GM12878 (cell line): Measurements from ENCODE around the gene CD58. TPM values are rescaled to one million over a fixed set of nuclear protein-coding genes. Genes with fewer than 3 reads are reported as not detected.

Source experiments
- ASH2L ChIP-seq: fragments of 300-600, 200-600 bp; sonication (generic); IDR thresholded peaks from 2 replicates; pipeline ENCODE4 v1.6.1; 2017; ENCODE audit warnings: low read depth, mild to moderate bottlenecking, borderline replicate concordance
- BACH1 ChIP-seq: fragments of 450-650 bp; IDR thresholded peaks from 2 replicates; pipeline ENCODE4 v1.6.1; 2017; ENCODE audit warnings: mild to moderate bottlenecking, borderline replicate concordance
- BCL11A ChIP-seq: IDR thresholded peaks from 2 replicates; pipeline ENCODE4 v1.6.1; 2011; ENCODE audit warnings: low read depth, low read length
- CREM ChIP-seq: IDR thresholded peaks from 2 replicates; pipeline ENCODE4 v1.6.1; 2014; ENCODE audit warnings: antibody characterized with exemption, low read depth
- DPF2 ChIP-seq: fragments of 450-650 bp; IDR thresholded peaks from 2 replicates; pipeline ENCODE4 v1.6.1; 2017; ENCODE audit warnings: mild to moderate bottlenecking
- EED ChIP-seq: sonication (generic); IDR thresholded peaks from 2 replicates; pipeline ENCODE4 v1.6.1; 2016; ENCODE audit warnings: antibody characterized with exemption, low read depth
- EGR1 ChIP-seq, 2 experiments: IDR thresholded peaks; 1 replicate in 1 of 2; 2 replicates in 1 of 2; pipeline ENCODE4 v1.6.1; 2011 to 2012; ENCODE audit warnings: low read depth in 2 of 2, low read length in 2 of 2, borderline replicate concordance in 1 of 2, mild to moderate bottlenecking in 1 of 2, moderate library complexity in 1 of 2
- IKZF1 ChIP-seq: fragments of 450-650 bp; conservative IDR thresholded peaks from 2 replicates; pipeline ENCODE4 v1.6.1; 2017; ENCODE audit warnings: antibody characterized with exemption, mild to moderate bottlenecking
- JUND ChIP-seq: IDR thresholded peaks from 2 replicates; pipeline ENCODE4 v1.6.1; 2012; ENCODE audit warnings: low read depth, mild to moderate bottlenecking, low read length, improper control_type of control experiment, moderate library complexity
- MYB ChIP-seq: fragments of 150-350 bp; IDR thresholded peaks from 2 replicates; pipeline ENCODE4 v1.6.1; 2014; ENCODE audit warnings: mild to moderate bottlenecking, low read depth, low read length, borderline replicate concordance
- NFXL1 ChIP-seq: fragments of 450-650 bp; IDR thresholded peaks from 2 replicates; pipeline ENCODE4 v1.6.1; 2017; ENCODE audit warnings: antibody characterized with exemption, mild to moderate bottlenecking, borderline replicate concordance
- NR2C2 ChIP-seq: IDR thresholded peaks from 2 replicates; pipeline ENCODE4 v1.6.1; 2011; ENCODE audit warnings: borderline replicate concordance, low read depth; ENCODE audit not compliant: control insufficient read depth, insufficient read length
- PBX3 ChIP-seq: IDR thresholded peaks from 2 replicates; pipeline ENCODE4 v1.6.1; 2011; ENCODE audit warnings: mild to moderate bottlenecking, low read depth, low read length, moderate library complexity; ENCODE audit not compliant: insufficient replicate concordance
- POLR2AphosphoS2 ChIP-seq: IDR thresholded peaks from 2 replicates; pipeline ENCODE4 v1.6.1; 2011; ENCODE audit warnings: low read depth, mild to moderate bottlenecking, low read length, improper control_type of control experiment, moderate library complexity
- POLR2AphosphoS5 ChIP-seq: IDR thresholded peaks from 2 replicates; pipeline ENCODE4 v1.6.1; 2011; ENCODE audit warnings: mild to moderate bottlenecking, low read length, inconsistent platforms
- SIN3A ChIP-seq: IDR thresholded peaks from 2 replicates; pipeline ENCODE4 v1.6.1; 2012; ENCODE audit warnings: low read depth, low read length, improper control_type of control experiment
- TARDBP ChIP-seq: IDR thresholded peaks from 2 replicates; pipeline ENCODE4 v1.6.1; 2016; ENCODE audit warnings: borderline replicate concordance
- WRNIP1 ChIP-seq: IDR thresholded peaks from 2 replicates; pipeline ENCODE4 v1.6.1; 2011; ENCODE audit warnings: low read depth, low read length, improper control_type of control experiment, borderline replicate concordance
- ZBTB4 ChIP-seq: fragments of 450-650 bp; formaldehyde crosslinking; IDR thresholded peaks from 2 replicates; pipeline ENCODE4 v1.4.0; 2022; ENCODE audit warnings: mild to moderate bottlenecking, moderate library complexity
- ZNF207 ChIP-seq: fragments of 450-650 bp; IDR thresholded peaks from 2 replicates; pipeline ENCODE4 v1.6.1; 2014; ENCODE audit warnings: antibody characterized with exemption, mild to moderate bottlenecking, borderline replicate concordance
- ZNF24 ChIP-seq: fragments of 450-650 bp; IDR thresholded peaks from 2 replicates; pipeline ENCODE4 v1.6.1; 2017; ENCODE audit warnings: antibody characterized with exemption, mild to moderate bottlenecking
- polyA plus RNA-seq, 11 experiments: library from polyadenylated mRNA; depleted of rRNA in 4 of 11; unstranded in 6 of 11; stranded (reverse) in 5 of 11; fragments of >200 nt; fragmentation: Nextera tagmentation in 4 of 11; fragmentation: Illumina TruSeq in 1 of 11; extraction: Ambion mirVana in 4 of 11; extraction: Trizol in 1 of 11; gene quantifications; 1 replicate in 1 of 11; 2 replicates in 10 of 11; pipeline versions ENCODE4 v1.2.1 to v1.2.3, GENCODE V29; 2011 to 2016; ENCODE audit warnings: inconsistent platforms in 2 of 11, missing spikeins in 2 of 11, low read depth in 1 of 11
- total RNA-seq, 4 experiments: library from RNA; depleted of rRNA in 3 of 4; stranded (reverse); fragments of >200 nt in 3 of 4; fragmentation: Illumina TruSeq in 1 of 4; extraction: Trizol in 1 of 4; gene quantifications; 2 replicates each; pipeline versions ENCODE4 v1.2.1 to v1.2.3, GENCODE V29; 2013 to 2021
- TF ChIP-seq, protein P1 (sequence below): IDR thresholded peaks from 2 replicates; pipeline ENCODE4 v1.6.1; 2012; ENCODE audit warnings: low read depth, low read length, improper control_type of control experiment
- TF ChIP-seq, protein P2 (sequence below): fragments of 450-650 bp; IDR thresholded peaks from 2 replicates; pipeline ENCODE4 v1.6.1; 2017; ENCODE audit warnings: mild to moderate bottlenecking, moderate library complexity

Gene CD58
- total and polyA plus RNA-seq, 10 of the 15 experiments (the other 5 are each of a cell fraction or from before 2014, with no cell fraction given), result 70.4 to 252 (median 129) TPM

GRCh38 chr1:116558140-116558549 lies 12.7 kb downstream of the CD58 start (continued):
- TF ChIP-seq ZBTB4 (CRISPR knock-in tag) (no peak), SIN3A (no peak), PBX3 (no peak), JUND (no peak), IKZF1 (peak; percentile 91), ZNF207 (no peak), NFXL1 (no peak), POLR2AphosphoS2 (0 out of 2 replicates have a peak, but pooled peaks have one; percentile 46), EGR1 (IDR thresholded peaks at IDR 0.05; ENCODE audit: borderline replicate concordance in 1 of 2, low read depth in 2 of 2, low read length in 2 of 2) (no peak), BACH1 (no peak), NR2C2 (no peak), EED (peak; percentile 98), ASH2L (no peak), MYB (0 out of 2 replicates have a peak, but pooled peaks have one; percentile 56), CREM (peak; percentile 90), WRNIP1 (no peak), TARDBP (no peak), POLR2AphosphoS5 (peak; percentile 79; the same call in 1 of the 2 replicates), ZNF24 (no peak), DPF2 (peak; percentile 90), BCL11A (peak; percentile 91)
- TF ChIP-seq, protein P1, sequence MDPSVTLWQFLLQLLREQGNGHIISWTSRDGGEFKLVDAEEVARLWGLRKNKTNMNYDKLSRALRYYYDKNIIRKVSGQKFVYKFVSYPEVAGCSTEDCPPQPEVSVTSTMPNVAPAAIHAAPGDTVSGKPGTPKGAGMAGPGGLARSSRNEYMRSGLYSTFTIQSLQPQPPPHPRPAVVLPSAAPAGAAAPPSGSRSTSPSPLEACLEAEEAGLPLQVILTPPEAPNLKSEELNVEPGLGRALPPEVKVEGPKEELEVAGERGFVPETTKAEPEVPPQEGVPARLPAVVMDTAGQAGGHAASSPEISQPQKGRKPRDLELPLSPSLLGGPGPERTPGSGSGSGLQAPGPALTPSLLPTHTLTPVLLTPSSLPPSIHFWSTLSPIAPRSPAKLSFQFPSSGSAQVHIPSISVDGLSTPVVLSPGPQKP, result no peak
- TF ChIP-seq, protein P2, sequence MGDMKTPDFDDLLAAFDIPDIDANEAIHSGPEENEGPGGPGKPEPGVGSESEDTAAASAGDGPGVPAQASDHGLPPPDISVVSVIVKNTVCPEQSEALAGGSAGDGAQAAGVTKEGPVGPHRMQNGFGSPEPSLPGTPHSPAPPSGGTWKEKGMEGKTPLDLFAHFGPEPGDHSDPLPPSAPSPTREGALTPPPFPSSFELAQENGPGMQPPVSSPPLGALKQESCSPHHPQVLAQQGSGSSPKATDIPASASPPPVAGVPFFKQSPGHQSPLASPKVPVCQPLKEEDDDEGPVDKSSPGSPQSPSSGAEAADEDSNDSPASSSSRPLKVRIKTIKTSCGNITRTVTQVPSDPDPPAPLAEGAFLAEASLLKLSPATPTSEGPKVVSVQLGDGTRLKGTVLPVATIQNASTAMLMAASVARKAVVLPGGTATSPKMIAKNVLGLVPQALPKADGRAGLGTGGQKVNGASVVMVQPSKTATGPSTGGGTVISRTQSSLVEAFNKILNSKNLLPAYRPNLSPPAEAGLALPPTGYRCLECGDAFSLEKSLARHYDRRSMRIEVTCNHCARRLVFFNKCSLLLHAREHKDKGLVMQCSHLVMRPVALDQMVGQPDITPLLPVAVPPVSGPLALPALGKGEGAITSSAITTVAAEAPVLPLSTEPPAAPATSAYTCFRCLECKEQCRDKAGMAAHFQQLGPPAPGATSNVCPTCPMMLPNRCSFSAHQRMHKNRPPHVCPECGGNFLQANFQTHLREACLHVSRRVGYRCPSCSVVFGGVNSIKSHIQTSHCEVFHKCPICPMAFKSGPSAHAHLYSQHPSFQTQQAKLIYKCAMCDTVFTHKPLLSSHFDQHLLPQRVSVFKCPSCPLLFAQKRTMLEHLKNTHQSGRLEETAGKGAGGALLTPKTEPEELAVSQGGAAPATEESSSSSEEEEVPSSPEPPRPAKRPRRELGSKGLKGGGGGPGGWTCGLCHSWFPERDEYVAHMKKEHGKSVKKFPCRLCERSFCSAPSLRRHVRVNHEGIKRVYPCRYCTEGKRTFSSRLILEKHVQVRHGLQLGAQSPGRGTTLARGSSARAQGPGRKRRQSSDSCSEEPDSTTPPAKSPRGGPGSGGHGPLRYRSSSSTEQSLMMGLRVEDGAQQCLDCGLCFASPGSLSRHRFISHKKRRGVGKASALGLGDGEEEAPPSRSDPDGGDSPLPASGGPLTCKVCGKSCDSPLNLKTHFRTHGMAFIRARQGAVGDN, result peak; percentile 64
